Measurements from ENCODE around the gene LDLR. TPM values are rescaled to one million over a fixed set of nuclear protein-coding genes. Genes with fewer than 3 reads are reported as not detected.
A peak's percentile ranks its signal among the peaks of the same experiment; 100 is the strongest.

LDLR gene
- total and polyA plus RNA-seq, 11 donors = 4.3 to 45.9 (median 19.0) TPM

DNA sequence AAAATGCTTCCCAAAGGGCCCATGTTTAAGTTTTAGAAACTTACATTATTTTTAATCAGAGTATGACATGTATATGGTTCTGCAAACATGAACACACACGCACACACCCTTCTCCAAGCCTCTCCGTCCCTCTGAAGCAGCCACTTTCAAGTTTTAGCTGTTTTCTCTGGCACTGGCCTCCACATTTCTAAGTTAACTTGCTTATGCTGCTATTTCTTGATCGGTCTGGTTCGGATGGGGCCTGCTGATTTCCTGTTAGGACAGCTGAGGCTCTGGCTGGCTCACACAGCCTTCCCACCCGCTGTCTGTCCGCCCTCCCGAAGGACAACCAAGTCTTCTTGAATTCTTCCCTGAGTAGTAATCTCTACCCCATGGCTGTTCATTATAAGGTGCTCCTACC, 61.9 kb downstream of the LDLR start:
- ATAC-seq (peak in 2 of 4 donors; percentile 13 to 31), DNase-seq (peak in 4 of 5 donors; percentile 59 to 67 (median 62))
- H3K27ac ChIP-seq = peak overlapping the region in 11 of 12 donors; percentile 33 to 93 (median 88)
- no peaks in the 10 kb centered on the region for H3K9me3 ChIP-seq
- H3K4me3 ChIP-seq = no peak overlapping the region
- intact Hi-C loops (cut with DNase I) = no loop called here
- no peaks in the 10 kb centered on the region for H3K27me3 ChIP-seq
- H3K4me1 ChIP-seq = peaks cover 0 to 37% (median 18%) of the 10 kb centered on the region in 12 donors
- no peak for TF ChIP-seq CTCF (IDR thresholded peaks at IDR 0.05)
- TF ChIP-seq POLR2A (IDR thresholded peaks at IDR 0.05) = no peak
- no peaks in the 10 kb centered on the region for H3K36me3 ChIP-seq
- WGBS, 4 donors = 68 to 77% (median 72%) methylated on average over 7 of the region's 7 CpGs

- intact Hi-C loops (cut with DNase I) = no loop called here
- Histone ChIP-seq H3K4me1 (peaks cover 0 to 46% (median 21%) of the 10 kb centered on the region in 12 donors), H3K4me3 (no peak overlapping the region), H3K27ac (peak overlapping the region; percentile 47 to 93 (median 86)), H3K36me3 (no peaks in the 10 kb centered on the region), H3K27me3 (no peaks in the 10 kb centered on the region), H3K9me3 (no peaks in the 10 kb centered on the region)
- peak in 4 of 5 donors; percentile 72 to 90 (median 78) for DNase-seq
- no peak for TF ChIP-seq CTCF (IDR thresholded peaks at IDR 0.05)
- no peak for TF ChIP-seq POLR2A (IDR thresholded peaks at IDR 0.05)
- WGBS, 4 donors = 66 to 70% (median 69%) methylated on average over 11 of the region's 11 CpGs
- peak; percentile 58 to 72 (median 64) for ATAC-seq
Measured at GRCh38 chr19:11152318-11153062, 63.2 kb downstream of the LDLR start.

DNA sequence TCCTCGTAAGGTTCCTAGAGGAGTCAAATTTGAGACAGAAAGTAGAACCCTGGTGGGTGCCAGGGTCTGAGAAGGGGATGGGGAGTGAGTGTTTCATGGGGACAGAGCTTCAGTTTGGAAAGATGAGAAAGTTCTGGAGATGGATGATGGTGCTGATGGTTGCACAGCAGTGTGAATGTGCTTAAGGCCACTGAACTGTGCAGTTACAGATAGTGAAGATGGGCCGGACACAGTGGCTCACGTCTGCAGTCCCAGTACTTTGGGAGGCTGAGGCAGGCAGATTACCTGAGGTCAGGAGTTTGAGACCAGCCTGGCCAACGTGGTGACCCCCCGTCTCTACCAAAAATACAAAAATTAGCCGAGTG, 65.4 kb downstream of the LDLR start:
- ATAC-seq (no peak), DNase-seq (no peak)
- WGBS, 4 donors = 49 to 51% (median 50%) methylated on average over 6 of the region's 6 CpGs
- Histone ChIP-seq H3K27ac (peak overlapping the region in 2 of 12 donors; percentile 82 to 88), H3K27me3 (no peaks in the 10 kb centered on the region), H3K4me3 (peak overlapping the region in 1 of 12 donors; percentile 78), H3K4me1 (peaks cover 0 to 59% (median 31%) of the 10 kb centered on the region in 12 donors), H3K9me3 (no peaks in the 10 kb centered on the region), H3K36me3 (no peaks in the 10 kb centered on the region)
- TF ChIP-seq POLR2A (IDR thresholded peaks at IDR 0.05) = no peak
- no peak for TF ChIP-seq CTCF (IDR thresholded peaks at IDR 0.05)
- intact Hi-C loops (cut with DNase I) = loop anchor here in 4 of 10 donors (5.0 kb wide), 2 partner anchors 38 to 43 kb away; partner anchors contain the start of gene KANK2 (in 3 of the 4)

GRCh38 chr19:11155373-11156120, 66.3 kb downstream of the LDLR start, which contains the start of gene SPC24:
Gene SPC24, minus strand, starts transcription at chr19:11155782. Its CDS starts 6 bp downstream, at chr19:11155776.
- intact Hi-C loops (cut with DNase I) = loop anchor here in 4 of 10 donors (5.0 kb wide), 2 partner anchors 37 to 42 kb away; partner anchors contain the start of gene KANK2 (in 3 of the 4)
- Histone ChIP-seq H3K9me3 (peaks cover 0 to 5% (median 0%) of the 10 kb centered on the region in 12 donors), H3K27ac (peak within 1 kb of the TSS; percentile 30 to 89 (median 74)), H3K4me1 (peaks cover 0 to 64% (median 34%) of the 10 kb centered on the region in 12 donors), H3K4me3 (peak within 1 kb of the TSS; percentile 25 to 78 (median 60)), H3K27me3 (no peaks in the 10 kb centered on the region), H3K36me3 (no peaks in the 10 kb centered on the region)
- 0 to 1% (median 1%) methylated on average over 35 to 50 of the region's 50 CpGs for WGBS, 4 donors
- peak; percentile 90 to 96 (median 94) for ATAC-seq
- TF ChIP-seq POLR2A (IDR thresholded peaks at IDR 0.05) (peak in 1 of 2 donors; percentile 76), CTCF (IDR thresholded peaks at IDR 0.05) (peak in 1 of 12 donors; percentile 7)
- DNase-seq = peak; percentile 95 to 98 (median 97)

All from heart left ventricle (tissue), 16 donors.